Vagina (tissue), 2 donors: ENCODE results near the gene B3GALT4.

ENCODE experiments used
- CTCF ChIP-seq, 3 experiments: fragments of 450-650 bp in 2 of 3; fragments of 200-600 bp in 1 of 3; sonication (generic) in 1 of 3; IDR thresholded peaks; one replicate each; pipeline ENCODE4 v1.5.1; 2017 to 2019; ENCODE audit warnings: antibody characterized with exemption in 3 of 3, mild to moderate bottlenecking in 2 of 3, moderate library complexity in 2 of 3
- POLR2A ChIP-seq, 2 donors: fragments of 450-650 bp; IDR thresholded peaks; one replicate each; pipeline ENCODE4 v1.6.1; 2017; ENCODE audit warnings: antibody characterized with exemption in 2 of 2, mild to moderate bottlenecking in 2 of 2, moderate library complexity in 2 of 2
- POLR2AphosphoS5 ChIP-seq, 2 donors: sonication (generic); formaldehyde crosslinking; IDR thresholded peaks; one replicate each; pipeline ENCODE4 v1.9.0; 2017; ENCODE audit warnings: antibody characterized with exemption in 2 of 2, mild to moderate bottlenecking in 2 of 2, low read depth in 1 of 2; ENCODE audit not compliant: insufficient read depth in 1 of 2

GRCh38 chr6:33315793-33316602 is 39.1 kb downstream of the B3GALT4 start:
- TF ChIP-seq CTCF (IDR thresholded peaks at IDR 0.05) (no peak), POLR2AphosphoS5 (IDR thresholded peaks at IDR 0.05; ENCODE audit: insufficient read depth in 1 of 2, low read depth in 1 of 2) (no peak), POLR2A (IDR thresholded peaks at IDR 0.05) (no peak)
